PC-9 (cell line): ENCODE data around the gene HHATL. TPM values are rescaled to one million over a fixed set of nuclear protein-coding genes. Genes with fewer than 3 reads are reported as not detected.
A peak's percentile ranks its signal among the peaks of the same experiment; 100 is the strongest.

Source experiments
- Bru-seq: library from RNA; stranded (reverse); fragments of 400-500 nt; gene quantifications from one replicate; lab custom pipeline; 2021; lab: Mats Ljungman, UMichigan
- BruChase-seq, 2 experiments: library from RNA; stranded (reverse); fragments of 400-500 nt; gene quantifications; one replicate each; lab custom pipeline; 2021; lab: Mats Ljungman, UMichigan
- BruUV-seq: library from RNA; stranded (reverse); fragments of 400-500 nt; replicated peaks from 2 replicates; lab custom pipeline; 2021; lab: Mats Ljungman, UMichigan
- CTCF ChIA-PET: fragments of 300-600 bp; sonication (Branson Sonifier 250); formaldehyde crosslinking; loops from one replicate; lab custom pipeline; 2022; ENCODE audit warnings: antibody characterized with exemption; lab: Charles Lee
- POLR2A ChIA-PET: fragments of 300-600 bp; sonication (Branson Sonifier 250); formaldehyde crosslinking; loops from one replicate; lab custom pipeline; 2022; ENCODE audit warnings: antibody characterized with exemption; ENCODE audit not compliant: unreplicated experiment; lab: Charles Lee
- DNase-seq, 2 experiments: peaks; one replicate each; pipeline versions ENCODE4 v3.0.0 to v3.0.0-alpha.2; 2015 to 2022; ENCODE audit warnings: mixed read lengths in 1 of 2
- H2AFZ ChIP-seq: fragments of 200-600 bp; sonication (generic); 2 replicates; pipeline ENCODE4 v1.8.1; 2017; ENCODE audit warnings: antibody characterized with exemption
- H3F3A ChIP-seq: fragments of 200-600 bp; sonication (generic); 2 replicates; pipeline ENCODE4 v1.8.1; 2017; ENCODE audit warnings: antibody characterized with exemption, mild to moderate bottlenecking, low read depth; ENCODE audit not compliant: insufficient read depth
- H3K27ac ChIP-seq: fragments of 200-600 bp; sonication (generic); 2 replicates; pipeline ENCODE4 v1.6.1; 2016; ENCODE audit warnings: mixed run types
- H3K27me3 ChIP-seq: fragments of 200-600 bp; sonication (generic); 2 replicates; pipeline ENCODE4 v1.6.1; 2016; ENCODE audit warnings: low read depth, mixed run types; ENCODE audit not compliant: insufficient read depth
- H3K36me3 ChIP-seq: fragments of 200-600 bp; sonication (generic); 2 replicates; pipeline ENCODE4 v1.6.1; 2016; ENCODE audit warnings: low read depth, mixed run types
- H3K4me1 ChIP-seq: fragments of 200-600 bp; sonication (generic); replicated peaks from 2 replicates; pipeline ENCODE4 v1.6.1; 2016; ENCODE audit warnings: mixed run types; ENCODE audit not compliant: insufficient read depth
- H3K4me2 ChIP-seq: fragments of 200-600 bp; sonication (generic); 2 replicates; pipeline ENCODE4 v1.6.1; 2017; ENCODE audit warnings: mixed run types
- H3K4me3 ChIP-seq: fragments of 200-600 bp; sonication (generic); 2 replicates; pipeline ENCODE4 v1.6.1; 2016; ENCODE audit warnings: mixed run types
- H3K79me2 ChIP-seq: fragments of 200-600 bp; sonication (generic); 2 replicates; pipeline ENCODE4 v1.6.1; 2017; ENCODE audit warnings: low read depth, mixed run types
- H3K9me2 ChIP-seq: fragments of 200-600 bp; sonication (generic); 2 replicates; pipeline ENCODE4 v1.8.1; 2017; ENCODE audit warnings: mild to moderate bottlenecking; ENCODE audit not compliant: insufficient read depth
- H3K9me3 ChIP-seq: fragments of 200-600 bp; sonication (generic); 2 replicates; pipeline ENCODE4 v1.8.1; 2016; ENCODE audit warnings: low read depth; ENCODE audit not compliant: insufficient read depth
- H4K20me1 ChIP-seq: fragments of 200-600 bp; sonication (generic); 2 replicates; pipeline ENCODE4 v1.8.1; 2017; ENCODE audit not compliant: insufficient read depth
- CTCF ChIP-seq: fragments of 200-600 bp; sonication (generic); conservative IDR thresholded peaks from 2 replicates; pipeline ENCODE4 v1.6.1; 2017; ENCODE audit warnings: mixed run types, antibody characterized with exemption, mild to moderate bottlenecking, moderate library complexity
- EZH2 ChIP-seq: fragments of 200-600 bp; sonication (generic); IDR thresholded peaks from 2 replicates; pipeline ENCODE4 v1.8.0; 2017; ENCODE audit warnings: antibody characterized with exemption, low read depth
- intact Hi-C: fragments of 100-400 bp; cut with micrococcal nuclease; formaldehyde crosslinking; loops from one replicate; pipeline ENCODE4 v1.10.0; 2022; ENCODE audit not compliant: unreplicated experiment
- long read RNA-seq: library from polyadenylated mRNA; stranded (forward); transcript quantifications from one replicate; pipeline ENCODE4 v2.0.0, GENCODE V29; 2022
- total RNA-seq: library from RNA; stranded (reverse); gene quantifications from 2 replicates; pipeline ENCODE4 v1.2.3, GENCODE V29; 2021

HHATL gene, protein sequence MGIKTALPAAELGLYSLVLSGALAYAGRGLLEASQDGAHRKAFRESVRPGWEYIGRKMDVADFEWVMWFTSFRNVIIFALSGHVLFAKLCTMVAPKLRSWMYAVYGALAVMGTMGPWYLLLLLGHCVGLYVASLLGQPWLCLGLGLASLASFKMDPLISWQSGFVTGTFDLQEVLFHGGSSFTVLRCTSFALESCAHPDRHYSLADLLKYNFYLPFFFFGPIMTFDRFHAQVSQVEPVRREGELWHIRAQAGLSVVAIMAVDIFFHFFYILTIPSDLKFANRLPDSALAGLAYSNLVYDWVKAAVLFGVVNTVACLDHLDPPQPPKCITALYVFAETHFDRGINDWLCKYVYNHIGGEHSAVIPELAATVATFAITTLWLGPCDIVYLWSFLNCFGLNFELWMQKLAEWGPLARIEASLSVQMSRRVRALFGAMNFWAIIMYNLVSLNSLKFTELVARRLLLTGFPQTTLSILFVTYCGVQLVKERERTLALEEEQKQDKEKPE
- total RNA-seq: not detected in 2 replicates
- Bru-seq, nascent RNA: percentile 11 among the genes with signal in this experiment
- BruChase-seq, experiment 1, labeled RNA remaining after a 2-hour chase: not detected
- BruChase-seq, experiment 2, labeled RNA remaining after a 6-hour chase: not detected
- long read RNA-seq: 0 reads

GRCh38 chr3:42702066-42702951 is at the start of gene HHATL:
HHATL (minus strand) TSS chr3:42702798; CDS start chr3:42700826, 1,972 bp downstream.
- no TSS peak for BruUV-seq
- TF ChIP-seq CTCF (no peak), EZH2 (no peak)
- ChIA-PET CTCF (interaction anchor here (0.6 kb wide), 1 partner anchor 522 kb away, joined by 7 read pairs; no protein-coding TSS in a partner anchor), POLR2A (no interaction called here)
- no peaks in the 10 kb centered on the region for H3K79me2 ChIP-seq
- no peaks in the 10 kb centered on the region for H3K4me1 ChIP-seq
- no peaks in the 10 kb centered on the region for H4K20me1 ChIP-seq
- H3K9me2 ChIP-seq: no peaks in the 10 kb centered on the region
- H3K27ac ChIP-seq: no peak within 1 kb of the TSS
- DNase-seq: no peak
- intact Hi-C loops: no loop called here
- H3K4me3 ChIP-seq: no peak within 1 kb of the TSS
- H2AFZ ChIP-seq: no peak within 1 kb of the TSS
- no peak within 1 kb of the TSS for H3K4me2 ChIP-seq
- peaks cover 16% of the 10 kb centered on the region; the same call in 1 of the 2 replicates for H3K27me3 ChIP-seq
- H3K36me3 ChIP-seq: no peaks in the 10 kb centered on the region
- no peaks in the 10 kb centered on the region for H3F3A ChIP-seq
- H3K9me3 ChIP-seq: no peaks in the 10 kb centered on the region

DNA sequence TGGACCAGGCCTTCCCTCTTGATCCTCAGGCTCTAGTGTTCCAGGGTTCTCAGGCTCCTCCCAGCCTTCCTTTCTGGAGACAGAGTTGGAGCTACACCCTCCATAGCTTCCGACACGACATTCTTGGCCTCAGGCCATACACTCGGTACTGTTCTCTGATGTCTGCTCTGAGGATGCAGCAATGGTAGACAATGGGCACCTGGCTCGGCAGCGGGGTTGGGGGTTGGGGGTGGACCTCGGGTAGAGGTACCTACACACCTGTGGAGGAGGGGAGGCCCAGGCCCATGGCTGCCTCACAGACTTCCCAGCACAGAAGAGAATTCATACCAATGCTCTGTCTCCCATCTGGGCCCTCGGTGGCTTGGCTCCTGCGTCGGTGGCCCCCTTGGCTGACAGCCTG is 49.0 kb upstream of the HHATL start:
- POLR2A ChIA-PET: interaction anchor here (0.6 kb wide), 1 partner anchor 12 kb away, joined by 6 read pairs; no protein-coding TSS in a partner anchor
- no peak for DNase-seq
- Histone ChIP-seq H3F3A (no peaks in the 10 kb centered on the region), H4K20me1 (no peaks in the 10 kb centered on the region), H3K4me3 (no peak overlapping the region), H3K27ac (no peak overlapping the region), H3K27me3 (no peaks in the 10 kb centered on the region), H3K9me3 (no peaks in the 10 kb centered on the region), H3K36me3 (no peaks in the 10 kb centered on the region), H2AFZ (no peak overlapping the region), H3K9me2 (no peaks in the 10 kb centered on the region), H3K79me2 (no peaks in the 10 kb centered on the region), H3K4me2 (no peak overlapping the region), H3K4me1 (0 out of 2 replicates have a peak, but pooled peaks cover 10% of the 10 kb centered on the region)
- intact Hi-C loops: no loop called here
- CTCF ChIA-PET: no interaction called here
- TF ChIP-seq EZH2 (no peak), CTCF (no peak)
- no TSS peak for BruUV-seq

DNA sequence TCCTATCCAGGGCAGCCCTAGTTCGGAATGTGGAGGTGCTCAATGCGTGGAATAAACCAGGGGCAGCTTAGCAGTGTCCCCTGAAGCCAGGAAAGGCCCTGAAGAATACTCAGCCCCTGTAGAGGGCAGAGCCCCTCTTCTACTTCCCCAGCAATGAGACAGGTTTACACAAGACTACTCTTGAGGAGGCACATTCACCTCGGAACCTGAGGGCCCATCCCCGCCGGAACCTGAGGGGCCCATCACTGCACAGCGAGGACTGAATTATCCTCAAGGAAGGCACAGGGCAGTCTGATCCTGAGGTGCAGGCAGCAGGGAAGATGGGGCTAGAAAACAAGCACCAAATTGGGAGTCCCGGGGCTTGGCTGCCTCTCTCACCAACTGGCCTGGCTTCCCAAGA is 48.2 kb upstream of the HHATL start:
- ChIA-PET POLR2A (no interaction called here), CTCF (interaction anchor here (0.6 kb wide), 1 partner anchor 9 kb away, joined by 8 read pairs; no protein-coding TSS in a partner anchor)
- Histone ChIP-seq H3K4me3 (no peak overlapping the region), H3K36me3 (no peaks in the 10 kb centered on the region), H3K27me3 (no peaks in the 10 kb centered on the region), H3K9me2 (no peaks in the 10 kb centered on the region), H3K4me2 (no peak overlapping the region), H3K79me2 (no peaks in the 10 kb centered on the region), H3K4me1 (0 out of 2 replicates have a peak, but pooled peaks cover 11% of the 10 kb centered on the region), H4K20me1 (no peaks in the 10 kb centered on the region), H3K9me3 (no peaks in the 10 kb centered on the region), H3K27ac (no peak overlapping the region), H2AFZ (no peak overlapping the region), H3F3A (no peaks in the 10 kb centered on the region)
- intact Hi-C loops: no loop called here
- no peak for DNase-seq
- BruUV-seq: no TSS peak
- TF ChIP-seq CTCF: no peak
- TF ChIP-seq EZH2: no peak
